ENCODE results near the gene TENM4.
"Not testable (repeated sequence)": the region's sequence is repeated elsewhere in the genome, so short reads cannot be mapped to it uniquely, and the experiment has no call there.

Gene TENM4

GRCh38 chr11:79021601-79022000 lies 419.2 kb downstream of the TENM4 start:
- no peak for DNase-seq (ENCODE audit: low read depth)

- DNase-seq (ENCODE audit: low read depth): no peak
Measured at GRCh38 chr11:79019975-79020374, 420.9 kb downstream of the TENM4 start.

GRCh38 chr11:79019277-79019676 lies 421.6 kb downstream of the TENM4 start:
- DNase-seq (ENCODE audit: low read depth): no peak

GRCh38 chr11:79018371-79018849 lies 422.4 kb downstream of the TENM4 start:
- no peak for DNase-seq (ENCODE audit: low read depth)

- no peak for DNase-seq (ENCODE audit: low read depth)
Measured at GRCh38 chr11:79017811-79018210, 423.0 kb downstream of the TENM4 start.

- DNase-seq (ENCODE audit: low read depth): no peak
Measured at GRCh38 chr11:79013509-79013908, 427.3 kb downstream of the TENM4 start.

- no peak for DNase-seq (ENCODE audit: low read depth)
Measured at GRCh38 chr11:79011357-79011756, 429.5 kb downstream of the TENM4 start.

GRCh38 chr11:79007771-79008402 lies 432.9 kb downstream of the TENM4 start:
- no peak for DNase-seq (ENCODE audit: low read depth)

- no peak for DNase-seq (ENCODE audit: low read depth)
Measured at GRCh38 chr11:79006854-79007253, 434.0 kb downstream of the TENM4 start.

- no peak for DNase-seq (ENCODE audit: low read depth)
Measured at GRCh38 chr11:78996007-78996406, 444.8 kb downstream of the TENM4 start.

GRCh38 chr11:78995171-78995570 lies 445.7 kb downstream of the TENM4 start:
- no peak for DNase-seq (ENCODE audit: low read depth)

- no peak for DNase-seq (ENCODE audit: low read depth)
Measured at GRCh38 chr11:78993802-78994430, 446.9 kb downstream of the TENM4 start.

- DNase-seq (ENCODE audit: low read depth): no peak
Measured at GRCh38 chr11:78991681-78992080, 449.1 kb downstream of the TENM4 start.

GRCh38 chr11:78990261-78990660 lies 450.6 kb downstream of the TENM4 start:
- DNase-seq (ENCODE audit: low read depth): no peak

GRCh38 chr11:78987748-78988147 lies 453.1 kb downstream of the TENM4 start:
- no peak for DNase-seq (ENCODE audit: low read depth)

GRCh38 chr11:78986305-78986704 lies 454.5 kb downstream of the TENM4 start:
- DNase-seq (ENCODE audit: low read depth): no peak

GRCh38 chr11:78985663-78986062 lies 455.2 kb downstream of the TENM4 start:
- no peak for DNase-seq (ENCODE audit: low read depth)

- no peak for DNase-seq (ENCODE audit: low read depth)
Measured at GRCh38 chr11:78982473-78982872, 458.4 kb downstream of the TENM4 start.

GRCh38 chr11:78981153-78981552 lies 459.7 kb downstream of the TENM4 start:
- DNase-seq (ENCODE audit: low read depth): no peak

GRCh38 chr11:78978831-78979230 lies 462.0 kb downstream of the TENM4 start:
- no peak for DNase-seq (ENCODE audit: low read depth)

- not testable (repeated sequence) for DNase-seq (ENCODE audit: low read depth)
Measured at GRCh38 chr11:78977848-78978247, 463.0 kb downstream of the TENM4 start.

- DNase-seq (ENCODE audit: low read depth): no peak
Measured at GRCh38 chr11:78977009-78977408, 463.8 kb downstream of the TENM4 start.

GRCh38 chr11:78975081-78975480 lies 465.7 kb downstream of the TENM4 start:
- no peak for DNase-seq (ENCODE audit: low read depth)

GRCh38 chr11:78973876-78974275 lies 467.0 kb downstream of the TENM4 start:
- DNase-seq (ENCODE audit: low read depth): no peak
